Fibroblast of skin of left quadriceps (primary cell): ENCODE measurements around the gene IL1RAP.
"Not testable (repeated sequence)": the region's sequence is repeated elsewhere in the genome, so short reads cannot be mapped to it uniquely, and the experiment has no call there.

ENCODE experiments used
- DNase-seq, 2 experiments: peaks; one replicate each; pipeline ENCODE4 v3.0.0-alpha.2; 2013; ENCODE audit warnings: low read depth in 2 of 2

The IL1RAP gene, protein sequence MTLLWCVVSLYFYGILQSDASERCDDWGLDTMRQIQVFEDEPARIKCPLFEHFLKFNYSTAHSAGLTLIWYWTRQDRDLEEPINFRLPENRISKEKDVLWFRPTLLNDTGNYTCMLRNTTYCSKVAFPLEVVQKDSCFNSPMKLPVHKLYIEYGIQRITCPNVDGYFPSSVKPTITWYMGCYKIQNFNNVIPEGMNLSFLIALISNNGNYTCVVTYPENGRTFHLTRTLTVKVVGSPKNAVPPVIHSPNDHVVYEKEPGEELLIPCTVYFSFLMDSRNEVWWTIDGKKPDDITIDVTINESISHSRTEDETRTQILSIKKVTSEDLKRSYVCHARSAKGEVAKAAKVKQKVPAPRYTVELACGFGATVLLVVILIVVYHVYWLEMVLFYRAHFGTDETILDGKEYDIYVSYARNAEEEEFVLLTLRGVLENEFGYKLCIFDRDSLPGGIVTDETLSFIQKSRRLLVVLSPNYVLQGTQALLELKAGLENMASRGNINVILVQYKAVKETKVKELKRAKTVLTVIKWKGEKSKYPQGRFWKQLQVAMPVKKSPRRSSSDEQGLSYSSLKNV

GRCh38 chr3:190513409-190514370 lies at the start of gene IL1RAP:
Gene IL1RAP (plus strand): TSS chr3:190514085. CDS start chr3:190564290, 50,205 bp downstream.
- DNase-seq = peak; percentile 81 to 84

- DNase-seq = no peak
Measured at GRCh38 chr3:190467922-190468321, 46.0 kb upstream of the IL1RAP start.

- not testable (repeated sequence) for DNase-seq
Measured at GRCh38 chr3:190473261-190473660, 40.6 kb upstream of the IL1RAP start.

DNA sequence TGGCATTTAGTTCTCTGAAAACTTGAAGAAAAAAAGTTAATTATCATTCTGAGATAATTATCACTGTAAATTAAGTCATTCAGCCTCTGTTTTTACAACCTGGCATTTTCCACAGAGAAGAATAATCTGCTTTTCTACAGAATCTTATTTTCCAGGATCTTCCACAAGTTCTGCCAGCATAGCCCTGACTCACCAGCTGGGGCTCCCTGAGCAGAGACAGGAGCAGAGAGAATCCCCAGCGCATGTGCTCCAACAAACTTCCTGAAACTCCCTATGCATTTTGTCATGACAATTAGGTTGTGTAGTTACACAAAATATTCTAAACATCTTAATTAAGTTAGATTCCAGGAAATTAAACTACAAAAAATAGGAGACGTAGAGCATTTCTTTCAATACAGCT lies 32.1 kb upstream of the IL1RAP start:
- no peak for DNase-seq

DNA sequence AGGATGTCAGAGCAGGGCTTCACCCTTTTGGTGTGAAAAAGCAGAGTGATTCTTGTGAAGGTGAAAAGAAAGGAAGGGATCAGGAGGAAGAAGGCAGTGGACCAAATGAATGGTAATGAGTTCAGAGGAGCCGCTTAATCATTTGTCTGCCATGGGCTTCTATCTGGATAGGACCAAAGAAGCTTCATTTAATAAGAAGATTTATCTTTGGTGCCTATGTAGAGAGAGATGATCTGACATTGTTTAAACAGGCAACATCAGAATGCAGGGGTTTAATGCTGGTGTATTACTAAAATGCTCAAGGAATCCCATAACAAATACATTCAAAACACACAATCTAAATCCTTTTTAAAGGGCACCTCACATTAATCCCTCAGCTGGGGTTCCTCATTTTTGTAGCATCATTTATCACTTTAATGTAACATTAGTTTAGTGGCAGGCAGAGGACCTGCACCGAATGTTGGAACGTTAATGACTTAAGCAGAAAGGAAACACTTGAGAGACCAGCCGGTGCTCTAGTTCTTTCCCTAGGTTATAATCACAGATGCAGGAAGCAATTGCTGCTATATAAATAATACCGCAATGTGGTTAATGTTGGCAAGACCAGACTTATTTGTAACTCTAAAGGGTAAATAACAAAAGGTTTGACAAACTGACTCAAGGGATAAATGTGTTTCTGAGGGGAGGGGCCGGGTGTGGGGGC lies 27.9 kb upstream of the IL1RAP start:
- no peak for DNase-seq

GRCh38 chr3:190486533-190486864 lies 27.4 kb upstream of the IL1RAP start:
- no peak for DNase-seq

DNA sequence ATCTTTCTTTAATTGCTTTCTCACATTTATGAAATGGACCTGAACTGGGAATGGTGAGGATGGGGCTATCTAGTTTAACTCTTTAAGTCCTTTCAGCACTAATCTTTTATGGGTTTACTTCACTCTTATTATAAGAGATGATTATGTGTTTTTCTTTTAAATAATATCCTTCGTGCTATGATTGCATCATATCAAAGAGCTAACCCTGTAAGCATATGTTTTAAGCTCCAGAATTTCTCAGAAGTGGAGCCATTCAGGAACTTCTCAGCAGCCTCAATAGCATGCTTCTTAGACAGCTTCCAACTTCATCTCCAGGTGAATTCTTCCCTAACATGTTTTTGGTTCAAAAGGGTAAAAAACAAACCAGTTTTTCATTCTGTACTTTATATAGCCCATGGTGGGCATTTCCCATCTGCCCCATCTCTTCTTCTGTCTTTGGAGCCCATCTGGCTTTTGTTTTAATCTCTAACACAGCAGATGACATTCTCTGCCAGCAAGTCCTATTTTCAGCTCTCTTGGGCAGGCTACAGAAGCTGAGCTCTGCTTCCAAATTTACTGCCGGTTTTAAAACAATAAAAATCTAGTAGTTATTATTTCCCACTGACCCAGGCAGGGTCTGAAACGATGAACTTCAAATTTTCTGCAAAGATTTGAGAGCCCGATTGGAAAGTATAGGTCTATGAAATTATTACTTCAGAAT lies 26.8 kb upstream of the IL1RAP start:
- DNase-seq = no peak

GRCh38 chr3:190491533-190492054 lies 22.3 kb upstream of the IL1RAP start:
- DNase-seq = no peak

DNA sequence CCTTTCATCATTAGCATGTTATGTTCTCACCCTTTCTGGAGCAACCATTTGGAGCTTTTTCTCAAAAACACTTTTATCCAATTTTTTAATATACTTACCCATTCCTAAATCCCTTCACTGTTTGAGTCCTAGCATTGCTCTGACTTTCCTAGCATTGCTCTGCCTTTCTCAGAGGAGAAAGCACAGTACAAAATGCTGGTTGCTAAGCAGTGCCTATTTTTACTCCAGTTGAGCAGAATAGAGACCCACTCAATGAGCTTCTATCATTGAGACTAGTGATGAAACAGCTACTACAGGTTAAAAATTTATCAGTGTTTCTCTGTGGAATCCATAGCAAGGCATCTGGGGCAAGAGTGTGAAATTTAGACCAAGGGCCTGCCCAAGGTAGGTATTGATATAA lies 21.8 kb upstream of the IL1RAP start:
- DNase-seq = no peak

GRCh38 chr3:190492966-190493365 lies 20.9 kb upstream of the IL1RAP start:
- no peak for DNase-seq

- no peak for DNase-seq
Measured at GRCh38 chr3:190494907-190495306, 19.0 kb upstream of the IL1RAP start.

GRCh38 chr3:190495354-190495753 lies 18.5 kb upstream of the IL1RAP start:
- DNase-seq = no peak

DNA sequence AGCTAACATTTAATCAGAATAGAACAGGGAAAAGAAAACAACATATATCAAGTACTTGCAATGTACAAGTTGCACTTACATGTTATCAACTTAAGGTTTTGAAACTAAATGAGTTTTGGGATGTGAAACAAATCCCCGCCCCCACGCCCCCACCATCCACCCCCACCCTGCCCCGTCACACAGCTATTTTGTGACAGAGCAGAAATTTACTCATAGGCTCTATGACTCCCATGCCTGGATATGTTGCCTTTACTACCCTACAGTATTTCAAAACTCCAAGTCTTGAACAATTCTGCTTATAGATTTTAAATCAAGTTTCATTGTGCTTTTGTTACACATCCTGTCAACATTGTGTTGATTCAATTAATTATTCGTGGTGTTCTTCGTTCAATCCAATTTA lies 18.1 kb upstream of the IL1RAP start:
- DNase-seq = no peak

- no peak for DNase-seq
Measured at GRCh38 chr3:190496859-190497258, 17.0 kb upstream of the IL1RAP start.

DNA sequence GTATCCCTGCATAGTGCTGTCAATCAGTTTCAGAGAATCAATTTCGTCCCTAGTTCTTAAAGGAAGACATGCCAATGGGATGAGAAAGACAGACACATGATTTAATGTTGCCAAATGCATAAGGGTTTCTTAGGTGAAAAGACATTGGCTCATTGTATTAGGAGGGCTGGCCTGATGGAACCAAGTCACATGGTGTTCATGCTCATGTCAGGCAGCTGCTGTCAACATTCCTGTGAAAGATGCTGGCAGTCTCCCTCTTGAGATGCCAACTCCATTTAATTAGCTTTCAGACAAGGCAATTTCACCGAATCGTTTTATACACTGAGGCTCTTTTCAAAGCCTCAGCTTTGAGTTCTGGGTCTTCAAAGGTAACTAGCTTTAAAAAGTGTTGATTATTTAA lies 16.1 kb upstream of the IL1RAP start:
- DNase-seq = no peak

- DNase-seq = no peak
Measured at GRCh38 chr3:190498293-190498692, 15.6 kb upstream of the IL1RAP start.

DNA sequence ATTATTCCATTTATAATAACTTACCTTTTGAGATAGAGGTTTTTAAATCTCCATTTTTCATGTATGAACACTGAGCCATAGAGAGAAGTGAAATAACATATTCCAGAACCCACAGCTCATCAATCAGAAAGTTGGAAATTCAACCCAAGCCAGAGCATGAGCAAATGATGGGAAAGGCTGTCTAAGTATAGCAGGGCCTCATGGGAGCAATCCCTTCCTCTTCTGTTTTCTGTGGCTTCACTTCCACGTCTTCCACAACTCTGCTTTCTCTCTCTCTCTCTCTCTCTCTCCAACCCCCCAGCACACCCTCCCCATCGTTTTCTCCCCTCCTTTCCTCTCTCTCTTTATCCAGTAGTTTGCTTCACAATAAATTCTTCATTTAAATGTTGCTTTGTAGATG lies 14.8 kb upstream of the IL1RAP start:
- DNase-seq = no peak

GRCh38 chr3:190502946-190503345 lies 10.9 kb upstream of the IL1RAP start:
- DNase-seq = no peak

DNA sequence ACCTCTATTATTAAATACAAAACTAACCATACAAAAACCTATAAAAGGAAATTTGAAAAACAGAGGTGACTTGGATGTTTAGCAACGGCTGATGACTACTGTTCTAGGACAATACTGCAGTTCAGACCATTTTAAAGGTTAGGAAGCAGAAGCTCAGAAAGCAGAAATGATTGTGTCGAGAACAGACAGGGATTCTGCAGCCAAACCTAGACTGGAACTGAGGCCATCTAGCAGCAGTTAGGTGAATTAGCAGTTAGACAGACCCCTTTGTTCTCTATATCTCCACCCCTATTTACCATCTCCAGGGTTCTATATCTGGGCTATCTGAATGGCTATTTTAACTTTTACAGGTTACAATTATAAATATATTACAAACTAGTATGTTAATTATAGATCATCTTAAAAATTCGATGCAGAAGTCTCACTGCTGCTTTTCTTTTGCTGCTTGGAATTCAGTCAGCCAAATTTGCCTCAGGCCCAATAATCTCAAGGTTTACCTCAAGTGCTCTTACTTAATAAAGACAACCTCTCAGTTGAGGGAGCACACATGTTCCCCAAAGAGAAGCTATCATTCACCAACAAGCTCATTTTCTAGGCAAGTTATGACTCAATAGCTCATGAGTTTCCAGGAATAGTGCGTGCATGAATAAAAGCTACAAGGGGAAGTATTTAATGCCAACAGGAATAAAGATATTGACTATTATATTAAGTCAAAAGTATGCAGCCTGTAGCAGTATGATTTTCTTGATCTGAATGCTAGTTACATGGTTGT lies 9.3 kb upstream of the IL1RAP start:
- no peak for DNase-seq

- no peak for DNase-seq
Measured at GRCh38 chr3:190505381-190506003, 8.4 kb upstream of the IL1RAP start.
